WTC11 (cell line): Measurements from ENCODE around the gene COMMD10. TPM values are rescaled to one million over a fixed set of nuclear protein-coding genes. Genes with fewer than 3 reads are reported as not detected.

Experiments
- ATAC-seq: fragments of 200-7000 bp; cut with Tn5 transposase; 2 replicates; pipeline ENCODE4 v1.10.0; 2021; ENCODE audit warnings: mild to moderate bottlenecking, moderate library complexity
- CTCF ChIA-PET: fragments of 300-600 bp; sonication (Branson Sonifier 250); formaldehyde crosslinking; loops from one replicate; lab custom pipeline; 2021; ENCODE audit warnings: antibody characterized with exemption; lab: Charles Lee
- POLR2A ChIA-PET: fragments of 350-600 bp; sonication (Branson Sonifier 250); formaldehyde crosslinking; loops from one replicate; lab custom pipeline; 2021; ENCODE audit warnings: antibody characterized with exemption; lab: Charles Lee
- DNase-seq: peaks from one replicate; pipeline ENCODE4 v3.0.0; 2021; ENCODE audit warnings: low spot score
- H3K27ac Mint-ChIP-seq: 2 replicates; pipeline ENCODE4 v1.8.0; 2021; ENCODE audit warnings: mixed read lengths
- H3K27me3 Mint-ChIP-seq: 2 replicates; pipeline ENCODE4 v1.8.0; 2021; ENCODE audit warnings: low read depth, mild to moderate bottlenecking, moderate library complexity, mixed read lengths
- H3K36me3 Mint-ChIP-seq: 2 replicates; pipeline ENCODE4 v1.8.0; 2021; ENCODE audit warnings: mixed read lengths
- H3K4me1 Mint-ChIP-seq: 2 replicates; pipeline ENCODE4 v1.8.0; 2022; ENCODE audit warnings: mixed read lengths
- H3K4me3 Mint-ChIP-seq: 2 replicates; pipeline ENCODE4 v1.8.0; 2021; ENCODE audit warnings: mild to moderate bottlenecking, moderate library complexity, mixed read lengths
- H3K9me3 Mint-ChIP-seq: 2 replicates; pipeline ENCODE4 v1.8.0; 2021; ENCODE audit warnings: mixed read lengths
- ATF1 ChIP-seq: sonication (generic); formaldehyde crosslinking; IDR thresholded peaks from 2 replicates; pipeline ENCODE4 v1.8.1; 2023; ENCODE audit warnings: mild to moderate bottlenecking, moderate library complexity, missing genetic modification reagents
- ETV6 ChIP-seq: sonication (generic); formaldehyde crosslinking; IDR thresholded peaks from 2 replicates; pipeline ENCODE4 v1.8.1; 2022; ENCODE audit warnings: mild to moderate bottlenecking, missing genetic modification reagents
- FOXJ3 ChIP-seq: sonication (generic); formaldehyde crosslinking; IDR thresholded peaks from 2 replicates; pipeline ENCODE4 v1.9.0; 2021; ENCODE audit warnings: missing genetic modification reagents, mild to moderate bottlenecking, borderline replicate concordance
- NFATC4 ChIP-seq: fragments of 250-450 bp; sonication (Bioruptor Pico); IDR thresholded peaks from 2 replicates; pipeline ENCODE4 v1.9.0; 2021; ENCODE audit warnings: mild to moderate bottlenecking
- NR3C1 ChIP-seq: sonication (generic); formaldehyde crosslinking; conservative IDR thresholded peaks from 2 replicates; pipeline ENCODE4 v1.8.1; 2023; ENCODE audit warnings: low read depth, mild to moderate bottlenecking, missing genetic modification reagents
- SP1 ChIP-seq: sonication (generic); formaldehyde crosslinking; conservative IDR thresholded peaks from 2 replicates; pipeline ENCODE4 v1.8.1; 2022; ENCODE audit warnings: missing genetic modification reagents
- STAT6 ChIP-seq: sonication (generic); formaldehyde crosslinking; conservative IDR thresholded peaks from 2 replicates; pipeline ENCODE4 v1.8.1; 2023; ENCODE audit warnings: mild to moderate bottlenecking, low read depth, missing genetic modification reagents, moderate library complexity
- TEAD4 ChIP-seq: sonication (generic); formaldehyde crosslinking; IDR thresholded peaks from 2 replicates; pipeline ENCODE4 v1.8.0; 2022; ENCODE audit warnings: mild to moderate bottlenecking, missing genetic modification reagents
- USF2 ChIP-seq: sonication (generic); formaldehyde crosslinking; IDR thresholded peaks from 2 replicates; pipeline ENCODE4 v1.8.1; 2023; ENCODE audit warnings: mild to moderate bottlenecking, missing genetic modification reagents, moderate library complexity
- ZBTB21 ChIP-seq: sonication (generic); formaldehyde crosslinking; IDR thresholded peaks from 2 replicates; pipeline ENCODE4 v1.8.1; 2023; ENCODE audit warnings: mild to moderate bottlenecking, missing genetic modification reagents, borderline replicate concordance
- ZNF121 ChIP-seq: sonication (generic); formaldehyde crosslinking; IDR thresholded peaks from 2 replicates; pipeline ENCODE4 v1.8.0; 2023; ENCODE audit warnings: missing genetic modification reagents
- ZNF138 ChIP-seq: sonication (generic); formaldehyde crosslinking; conservative IDR thresholded peaks from 2 replicates; pipeline ENCODE4 v1.8.1; 2022; ENCODE audit warnings: mild to moderate bottlenecking, moderate library complexity, missing genetic modification reagents
- ZNF232 ChIP-seq: sonication (generic); formaldehyde crosslinking; IDR thresholded peaks from 2 replicates; pipeline ENCODE4 v1.8.0; 2022; ENCODE audit warnings: mild to moderate bottlenecking, missing genetic modification reagents
- ZNF281 ChIP-seq: sonication (generic); formaldehyde crosslinking; IDR thresholded peaks from 2 replicates; pipeline ENCODE4 v1.8.0; 2023; ENCODE audit warnings: mild to moderate bottlenecking, missing genetic modification reagents
- ZNF423 ChIP-seq: fragments of 250-450 bp; sonication (Bioruptor Pico); IDR thresholded peaks from 2 replicates; pipeline ENCODE4 v2.1.2; 2022; ENCODE audit warnings: mild to moderate bottlenecking, moderate library complexity
- ZSCAN18 ChIP-seq: fragments of 250-450 bp; sonication (Bioruptor Pico); IDR thresholded peaks from 2 replicates; pipeline ENCODE4 v2.1.2; 2022; ENCODE audit warnings: mild to moderate bottlenecking, moderate library complexity
- total RNA-seq: library from RNA; stranded (reverse); gene quantifications from 3 replicates; pipeline ENCODE4 v1.2.3, GENCODE V29; 2021
- TF ChIP-seq, protein P1 (sequence below): sonication (generic); formaldehyde crosslinking; IDR thresholded peaks from 2 replicates; pipeline ENCODE4 v1.8.1; 2023; ENCODE audit warnings: mild to moderate bottlenecking, missing genetic modification reagents, moderate library complexity
- TF ChIP-seq, protein P2 (sequence below): fragments of 250-450 bp; sonication (Bioruptor Pico); IDR thresholded peaks from 2 replicates; pipeline ENCODE4 v1.9.0; 2021; ENCODE audit warnings: mild to moderate bottlenecking
- TF ChIP-seq, protein P3 (sequence below): sonication (generic); formaldehyde crosslinking; IDR thresholded peaks from 2 replicates; pipeline ENCODE4 v1.8.0; 2022; ENCODE audit warnings: mild to moderate bottlenecking, missing genetic modification reagents

Gene COMMD10
- total RNA-seq, 1 experiment from 2014 or later: 34.5 TPM

- no peak overlapping the region for H3K4me3 Mint-ChIP-seq
- no peak for TF ChIP-seq ZSCAN18 (CRISPR knock-in tag)
- TF ChIP-seq ZNF423 (CRISPR knock-in tag): no peak
- TF ChIP-seq ATF1 (CRISPR knock-in tag): no peak
- TF ChIP-seq ETV6 (CRISPR knock-in tag): no peak
- TF ChIP-seq ZBTB21 (CRISPR knock-in tag): no peak
- TF ChIP-seq, protein P1, sequence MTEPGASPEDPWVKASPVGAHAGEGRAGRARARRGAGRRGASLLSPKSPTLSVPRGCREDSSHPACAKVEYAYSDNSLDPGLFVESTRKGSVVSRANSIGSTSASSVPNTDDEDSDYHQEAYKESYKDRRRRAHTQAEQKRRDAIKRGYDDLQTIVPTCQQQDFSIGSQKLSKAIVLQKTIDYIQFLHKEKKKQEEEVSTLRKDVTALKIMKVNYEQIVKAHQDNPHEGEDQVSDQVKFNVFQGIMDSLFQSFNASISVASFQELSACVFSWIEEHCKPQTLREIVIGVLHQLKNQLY (CRISPR knock-in tag): no peak
- TF ChIP-seq, protein P2, sequence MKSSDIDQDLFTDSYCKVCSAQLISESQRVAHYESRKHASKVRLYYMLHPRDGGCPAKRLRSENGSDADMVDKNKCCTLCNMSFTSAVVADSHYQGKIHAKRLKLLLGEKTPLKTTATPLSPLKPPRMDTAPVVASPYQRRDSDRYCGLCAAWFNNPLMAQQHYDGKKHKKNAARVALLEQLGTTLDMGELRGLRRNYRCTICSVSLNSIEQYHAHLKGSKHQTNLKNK (CRISPR knock-in tag): no peak
- no peak for TF ChIP-seq STAT6 (CRISPR knock-in tag)
- TF ChIP-seq ZNF121 (CRISPR knock-in tag): no peak
- TF ChIP-seq ZNF138 (CRISPR knock-in tag): no peak
- no peak for TF ChIP-seq ZNF281
- no peak for TF ChIP-seq FOXJ3 (CRISPR knock-in tag)
- no peak for TF ChIP-seq SP1 (CRISPR knock-in tag)
- no peak for TF ChIP-seq NFATC4 (CRISPR knock-in tag)
- TF ChIP-seq TEAD4 (CRISPR knock-in tag): no peak
- TF ChIP-seq ZNF232 (CRISPR knock-in tag): no peak
- no peak for TF ChIP-seq USF2 (CRISPR knock-in tag)
- TF ChIP-seq, protein P3, sequence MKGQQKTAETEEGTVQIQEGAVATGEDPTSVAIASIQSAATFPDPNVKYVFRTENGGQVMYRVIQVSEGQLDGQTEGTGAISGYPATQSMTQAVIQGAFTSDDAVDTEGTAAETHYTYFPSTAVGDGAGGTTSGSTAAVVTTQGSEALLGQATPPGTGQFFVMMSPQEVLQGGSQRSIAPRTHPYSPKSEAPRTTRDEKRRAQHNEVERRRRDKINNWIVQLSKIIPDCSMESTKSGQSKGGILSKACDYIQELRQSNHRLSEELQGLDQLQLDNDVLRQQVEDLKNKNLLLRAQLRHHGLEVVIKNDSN (CRISPR knock-in tag): no peak
- no peak for TF ChIP-seq NR3C1 (CRISPR knock-in tag)
- TF ChIP-seq, all 79 proteins: peak for 0
- ATAC-seq (no peak), DNase-seq (no peak)
- Mint-ChIP-seq H3K4me1 (peaks cover 7% of the 10 kb centered on the region), H3K27ac (no peak overlapping the region), H3K27me3 (no peaks in the 10 kb centered on the region), H3K36me3 (peaks cover 32% of the 10 kb centered on the region), H3K9me3 (no peaks in the 10 kb centered on the region)
- ChIA-PET POLR2A (no interaction called here), CTCF (no interaction called here)
Measured at GRCh38 chr5:116090302-116090701, 5.5 kb downstream of the COMMD10 start.
